AG04449 (cell line): ENCODE measurements around the gene CHAT.

Source experiments
- CTCF ChIA-PET: fragments of 350-600 bp; formaldehyde crosslinking; extraction: SDS; loops from one replicate; lab custom pipeline; 2021; ENCODE audit warnings: antibody characterized with exemption; lab: Yijun Ruan, JAX
- POLR2A ChIA-PET: fragments of 400-600, 350-600 bp; formaldehyde crosslinking; extraction: SDS; loops from one replicate; lab custom pipeline; 2020; ENCODE audit warnings: antibody characterized with exemption, inconsistent platforms; lab: Yijun Ruan, JAX
- DNase-seq: peaks from one replicate; pipeline ENCODE4 v3.0.0-alpha.2; 2010; ENCODE audit warnings: low read depth, low spot score
- H3K4me3 ChIP-seq: 2 replicates; pipeline ENCODE4 v1.5.1; 2011; ENCODE audit warnings: low read depth, mild to moderate bottlenecking, control low read depth, low read length
- TF ChIP-seq, protein P1 (sequence below): IDR thresholded peaks from one replicate; pipeline ENCODE4 v1.5.1; 2011; ENCODE audit warnings: mild to moderate bottlenecking, moderate library complexity, low read length, control low read depth, inconsistent platforms; ENCODE audit not compliant: insufficient read depth; ENCODE audit errors: missing control alignments

Gene CHAT

DNA sequence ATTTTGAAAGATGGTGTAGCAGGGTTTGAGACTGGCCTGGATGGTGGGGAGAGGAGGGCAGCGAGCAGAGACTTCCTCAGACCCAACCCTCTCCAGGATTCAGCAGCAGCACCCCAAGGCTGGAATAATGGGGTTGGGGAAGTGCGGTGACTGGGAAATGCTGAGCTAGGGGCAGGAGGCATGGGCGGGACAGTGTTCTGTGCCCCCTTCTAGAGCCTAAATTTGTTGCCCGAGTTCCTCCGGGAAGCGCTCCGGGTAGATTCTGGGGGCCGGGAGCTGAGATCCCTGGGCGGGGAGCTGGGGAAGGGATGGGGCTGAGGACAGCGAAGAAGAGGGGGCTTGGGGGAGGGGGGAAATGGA, at the start of gene CHAT:
Gene CHAT, plus strand, starts transcription at position 156 of the 360 bp plus-strand sequence. Its CDS starts 153 bp downstream, at position 309.
- no peak for DNase-seq
- ChIA-PET CTCF (no interaction called here), POLR2A (no interaction called here)
- TF ChIP-seq, protein P1, sequence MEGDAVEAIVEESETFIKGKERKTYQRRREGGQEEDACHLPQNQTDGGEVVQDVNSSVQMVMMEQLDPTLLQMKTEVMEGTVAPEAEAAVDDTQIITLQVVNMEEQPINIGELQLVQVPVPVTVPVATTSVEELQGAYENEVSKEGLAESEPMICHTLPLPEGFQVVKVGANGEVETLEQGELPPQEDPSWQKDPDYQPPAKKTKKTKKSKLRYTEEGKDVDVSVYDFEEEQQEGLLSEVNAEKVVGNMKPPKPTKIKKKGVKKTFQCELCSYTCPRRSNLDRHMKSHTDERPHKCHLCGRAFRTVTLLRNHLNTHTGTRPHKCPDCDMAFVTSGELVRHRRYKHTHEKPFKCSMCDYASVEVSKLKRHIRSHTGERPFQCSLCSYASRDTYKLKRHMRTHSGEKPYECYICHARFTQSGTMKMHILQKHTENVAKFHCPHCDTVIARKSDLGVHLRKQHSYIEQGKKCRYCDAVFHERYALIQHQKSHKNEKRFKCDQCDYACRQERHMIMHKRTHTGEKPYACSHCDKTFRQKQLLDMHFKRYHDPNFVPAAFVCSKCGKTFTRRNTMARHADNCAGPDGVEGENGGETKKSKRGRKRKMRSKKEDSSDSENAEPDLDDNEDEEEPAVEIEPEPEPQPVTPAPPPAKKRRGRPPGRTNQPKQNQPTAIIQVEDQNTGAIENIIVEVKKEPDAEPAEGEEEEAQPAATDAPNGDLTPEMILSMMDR, result no peak
- no peak within 1 kb of the TSS for H3K4me3 ChIP-seq

DNA sequence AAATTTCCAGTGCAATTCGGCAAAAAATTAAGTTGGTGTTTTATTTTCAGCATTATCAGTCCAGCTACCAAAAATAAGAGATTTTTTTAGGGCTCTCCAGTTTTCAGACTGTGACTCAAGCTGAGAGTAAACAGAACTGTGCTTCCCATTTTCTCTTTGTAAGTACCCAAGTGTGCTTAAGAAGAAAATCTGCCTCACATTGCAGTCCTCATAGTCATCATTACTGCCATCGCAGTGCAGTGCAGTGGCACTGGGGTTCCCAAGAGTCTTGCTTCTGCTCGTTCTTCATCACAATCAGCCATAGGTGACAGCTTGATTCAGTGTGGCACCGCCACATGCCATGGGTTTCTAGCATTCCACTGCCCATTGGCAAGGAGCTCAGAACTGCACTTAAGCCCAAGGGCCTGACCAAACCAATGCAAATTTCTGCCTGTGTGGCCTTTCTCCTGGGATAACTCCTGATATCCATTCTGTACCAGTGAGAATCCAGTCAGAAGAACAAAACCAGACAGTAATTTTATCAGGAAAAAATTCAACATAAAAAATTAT, 49.3 kb upstream of the CHAT start:
- CTCF ChIA-PET, result interaction anchor here (0.7 to 1.3 kb wide), 2 partner anchors 10 to 30 kb away, joined by 3 read pairs; no protein-coding TSS in a partner anchor
- DNase-seq, result no peak
- no peak overlapping the region for H3K4me3 ChIP-seq
- POLR2A ChIA-PET, result interaction anchor here (0.5 to 2.0 kb wide), 2 partner anchors 14 to 75 kb away, joined by 3 to 7 read pairs; no protein-coding TSS in a partner anchor
- TF ChIP-seq, protein P1, result no peak

DNA sequence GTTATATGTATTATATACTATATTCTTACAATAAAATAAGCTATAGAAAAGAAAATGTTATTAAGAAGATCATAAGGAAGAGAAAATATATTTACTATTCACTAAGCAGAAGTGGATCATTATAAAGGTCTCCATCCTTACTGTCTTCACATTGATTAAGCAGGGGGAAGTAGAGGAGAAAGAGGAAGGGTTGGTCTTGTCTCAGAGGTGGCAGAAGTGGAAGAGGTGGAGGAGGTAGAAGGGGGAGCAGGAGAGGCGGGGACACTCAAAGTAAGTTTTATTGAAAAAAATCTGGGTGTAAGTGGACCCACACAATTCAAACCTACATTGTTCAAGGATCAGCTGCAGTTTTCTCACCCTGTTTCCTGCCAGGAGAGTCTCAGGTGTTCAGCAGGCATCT, 46.0 kb upstream of the CHAT start:
- TF ChIP-seq, protein P1, result no peak
- no peak overlapping the region for H3K4me3 ChIP-seq
- ChIA-PET POLR2A (interaction anchor here (0.6 to 2.0 kb wide), 7 partner anchors 9 to 979 kb away, joined by 3 to 12 read pairs (median 4); partner anchors contain the start of gene ERCC6), CTCF (interaction anchor here (3.5 kb wide), 1 partner anchor 26 kb away, joined by 11 read pairs; no protein-coding TSS in a partner anchor)
- no peak for DNase-seq

DNA sequence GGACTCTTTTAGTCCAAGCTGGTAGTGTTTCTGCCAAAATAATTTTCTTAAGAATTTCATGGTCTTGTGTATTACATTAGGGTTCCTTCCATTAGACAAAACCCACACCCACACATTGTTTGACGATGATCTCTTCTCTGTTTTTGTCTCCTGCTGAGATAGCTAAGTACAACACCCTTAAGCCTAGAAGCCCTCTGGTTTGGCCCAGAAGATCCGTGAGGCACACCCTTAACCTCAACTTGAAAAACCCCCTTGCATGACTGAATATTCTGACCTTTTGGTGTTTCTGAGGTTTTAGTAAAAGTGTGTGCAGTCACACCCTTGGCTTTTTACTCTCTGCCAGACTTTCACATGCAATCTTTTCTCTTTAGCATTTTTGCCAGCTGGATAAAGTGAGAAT, 45.6 kb upstream of the CHAT start:
- ChIA-PET POLR2A (interaction anchor here (0.6 to 2.0 kb wide), 7 partner anchors 8 to 979 kb away, joined by 3 to 12 read pairs (median 4); partner anchors contain the start of gene ERCC6), CTCF (interaction anchor here (1.3 to 3.5 kb wide), 2 partner anchors 26 to 29 kb away, joined by 3 to 11 read pairs; no protein-coding TSS in a partner anchor)
- TF ChIP-seq, protein P1, result no peak
- no peak overlapping the region for H3K4me3 ChIP-seq
- no peak for DNase-seq

DNA sequence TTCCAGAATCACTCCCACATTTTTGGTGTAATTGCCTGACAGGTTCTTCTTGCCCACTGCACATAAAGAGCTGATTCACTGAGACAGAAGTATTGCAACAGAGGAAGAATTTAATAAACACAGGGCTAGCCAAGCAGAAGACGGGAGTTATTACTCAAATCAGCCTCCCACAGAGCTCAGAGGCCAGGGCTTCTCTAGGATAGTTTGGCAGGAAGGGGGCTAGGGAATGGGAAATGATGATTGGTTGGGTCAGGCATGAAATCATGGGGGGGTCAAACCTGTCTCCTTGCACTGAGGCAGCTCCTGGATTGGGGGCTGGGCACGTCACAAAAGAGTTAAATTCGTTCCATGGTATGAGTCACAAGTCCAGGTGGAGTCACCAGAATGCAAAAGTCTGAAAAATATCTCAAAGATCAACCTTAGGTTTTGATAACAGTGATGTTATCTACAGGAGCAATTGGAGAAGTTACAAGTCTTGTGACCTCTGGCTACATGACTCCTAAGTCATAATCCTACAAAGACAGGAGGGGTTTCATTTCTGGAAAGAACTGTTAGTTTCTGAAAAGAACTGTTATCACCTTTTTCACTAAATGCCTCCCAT, 44.7 kb upstream of the CHAT start:
- ChIA-PET POLR2A (interaction anchor here (1.6 to 2.0 kb wide), 4 partner anchors 17 to 34 kb away, joined by 4 to 12 read pairs (median 8); partner anchors contain the start of gene ERCC6), CTCF (interaction anchor here (1.3 to 3.5 kb wide), 2 partner anchors 25 to 29 kb away, joined by 3 to 11 read pairs; no protein-coding TSS in a partner anchor)
- no peak for DNase-seq
- TF ChIP-seq, protein P1, result no peak
- H3K4me3 ChIP-seq, result no peak overlapping the region

DNA sequence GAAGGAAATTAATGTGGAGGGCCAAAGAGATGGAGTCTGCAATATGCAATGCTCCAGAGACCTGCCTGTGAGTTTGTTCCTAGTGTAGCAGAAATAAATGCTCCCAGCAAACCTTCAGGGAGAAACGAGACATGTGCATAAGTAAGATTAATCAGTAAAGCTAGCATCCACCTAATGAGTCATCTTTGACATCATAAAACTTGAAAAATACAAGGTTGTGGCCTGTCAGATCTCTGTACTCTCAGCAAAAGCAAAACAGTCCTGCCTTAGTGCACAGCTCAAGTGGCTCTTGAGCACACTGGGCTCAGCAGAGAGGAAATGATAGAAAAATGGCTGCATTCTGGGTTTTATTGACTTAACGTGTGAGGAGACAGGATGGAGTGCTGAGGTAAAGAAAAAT, 42.4 kb upstream of the CHAT start:
- ChIA-PET CTCF (interaction anchor here (1.2 kb wide), 1 partner anchor 23 kb away, joined by 5 read pairs; no protein-coding TSS in a partner anchor), POLR2A (no interaction called here)
- H3K4me3 ChIP-seq, result no peak overlapping the region
- TF ChIP-seq, protein P1, result no peak
- DNase-seq, result no peak
